COLO668 (cell line): ENCODE measurements around the gene ACKR3.

Experiments used
- DNase-seq: peaks from one replicate; lab custom pipeline; 2025; ENCODE audit not compliant: unreplicated experiment; lab: John Stamatoyannopoulos, UW

ACKR3 gene

GRCh38 chr2:236584521-236585384, 15.1 kb downstream of the ACKR3 start:
- no peak for DNase-seq

GRCh38 chr2:236585966-236586365, 16.3 kb downstream of the ACKR3 start:
- DNase-seq, result no peak

GRCh38 chr2:236587861-236588815, 18.5 kb downstream of the ACKR3 start:
- DNase-seq, result no peak

GRCh38 chr2:236588932-236589592, 19.4 kb downstream of the ACKR3 start:
- no peak for DNase-seq

GRCh38 chr2:236590846-236591245, 21.2 kb downstream of the ACKR3 start:
- no peak for DNase-seq

- peak; percentile 83 for DNase-seq
Observed at GRCh38 chr2:236592821-236593220, 23.2 kb downstream of the ACKR3 start.

GRCh38 chr2:236593531-236593930, 23.9 kb downstream of the ACKR3 start:
- DNase-seq, result no peak

GRCh38 chr2:236593956-236594355, 24.3 kb downstream of the ACKR3 start:
- DNase-seq, result no peak

GRCh38 chr2:236597629-236598028, 28.0 kb downstream of the ACKR3 start:
- no peak for DNase-seq

GRCh38 chr2:236599059-236599458, 29.4 kb downstream of the ACKR3 start:
- no peak for DNase-seq

GRCh38 chr2:236600158-236600557, 30.5 kb downstream of the ACKR3 start:
- DNase-seq, result no peak

- peak; percentile 94 for DNase-seq
Observed at GRCh38 chr2:236600892-236601291, 31.3 kb downstream of the ACKR3 start.

- peak; percentile 52 for DNase-seq
Observed at GRCh38 chr2:236601316-236602202, 31.9 kb downstream of the ACKR3 start.

- no peak for DNase-seq
Observed at GRCh38 chr2:236602678-236603077, 33.1 kb downstream of the ACKR3 start.

GRCh38 chr2:236603361-236604015, 33.9 kb downstream of the ACKR3 start:
- DNase-seq, result no peak

- no peak for DNase-seq
Observed at GRCh38 chr2:236604575-236605344, 35.1 kb downstream of the ACKR3 start.

- DNase-seq, result no peak
Observed at GRCh38 chr2:236605345-236605734, 35.7 kb downstream of the ACKR3 start.

- DNase-seq, result no peak
Observed at GRCh38 chr2:236606023-236606422, 36.4 kb downstream of the ACKR3 start.
